Suprapubic skin (tissue), 4 donors: Measurements from ENCODE around the gene MAPRE3. TPM values are rescaled to one million over a fixed set of nuclear protein-coding genes. Genes with fewer than 3 reads are reported as not detected.

ENCODE experiments used
- DNase-seq, 2 donors: peaks; one replicate each; pipeline ENCODE4 v3.0.0-alpha.2; 2019; ENCODE audit warnings: low spot score in 2 of 2
- H3K27ac ChIP-seq: fragments of 200-600 bp; sonication (generic); one replicate; pipeline ENCODE4 v1.5.1; 2019
- H3K27me3 ChIP-seq: fragments of 200-600 bp; sonication (generic); one replicate; pipeline ENCODE4 v1.5.1; 2019
- H3K36me3 ChIP-seq: fragments of 200-600 bp; sonication (generic); one replicate; pipeline ENCODE4 v1.5.1; 2019
- H3K4me1 ChIP-seq: fragments of 200-600 bp; sonication (generic); one replicate; pipeline ENCODE4 v1.5.1; 2019
- H3K4me3 ChIP-seq: fragments of 200-600 bp; sonication (generic); one replicate; pipeline ENCODE4 v1.5.1; 2019; ENCODE audit warnings: mild to moderate bottlenecking
- H3K9me3 ChIP-seq: fragments of 200-600 bp; sonication (generic); one replicate; pipeline ENCODE4 v1.5.1; 2019
- CTCF ChIP-seq, 2 donors: fragments of 200-600 bp in 1 of 2; fragments of 450-650 bp in 1 of 2; sonication (generic) in 1 of 2; IDR thresholded peaks; one replicate each; pipeline ENCODE4 v1.5.1; 2016 to 2019; ENCODE audit warnings: antibody characterized with exemption in 2 of 2, mild to moderate bottlenecking in 1 of 2, moderate library complexity in 1 of 2
- EP300 ChIP-seq: sonication (generic); formaldehyde crosslinking; IDR thresholded peaks from one replicate; pipeline ENCODE4 v1.6.1; 2017; ENCODE audit warnings: antibody characterized with exemption
- POLR2A ChIP-seq, 2 donors: fragments of 450-650 bp; IDR thresholded peaks; one replicate each; pipeline ENCODE4 v1.6.1; 2017; ENCODE audit warnings: antibody characterized with exemption in 2 of 2, mild to moderate bottlenecking in 2 of 2, moderate library complexity in 2 of 2
- POLR2AphosphoS5 ChIP-seq, 3 donors: sonication (generic); formaldehyde crosslinking; IDR thresholded peaks; one replicate each; pipeline ENCODE4 v1.6.1; 2017; ENCODE audit warnings: antibody characterized with exemption in 3 of 3
- WGBS: methylation state at CpG from one replicate; pipeline ENCODE4 v1.1.5; 2018; 5-methylcytosine and 5-hydroxymethylcytosine counted together
- total RNA-seq, 4 donors: library from RNA; depleted of rRNA; stranded (reverse); fragments of >200 nt; gene quantifications; one replicate each; pipeline ENCODE4 v1.1.0, GENCODE V29; 2016

MAPRE3 gene
- total RNA-seq, 4 donors from 2014 or later: 29.5 to 57.5 (median 34.0) TPM

DNA sequence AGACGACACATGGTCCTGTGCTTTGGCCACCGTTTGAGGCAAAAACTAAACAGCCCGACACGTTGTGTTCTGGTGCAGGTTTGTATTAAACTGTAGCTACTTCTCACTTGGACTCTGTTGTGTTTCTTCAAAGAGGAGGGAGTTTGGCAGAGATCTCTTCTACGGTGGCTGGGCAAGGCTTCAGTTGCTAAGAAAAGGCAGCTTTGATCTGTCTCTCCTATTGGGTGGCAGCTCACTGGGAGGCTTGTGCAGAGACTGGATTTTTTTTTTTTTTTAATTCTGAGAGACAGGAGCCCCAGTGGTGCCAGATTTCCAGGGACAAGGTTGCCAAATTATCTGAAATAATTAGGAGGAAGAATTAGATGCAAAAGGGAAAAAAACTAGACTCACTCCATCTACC, 20.2 kb upstream of the MAPRE3 start:
- Histone ChIP-seq H3K9me3 (no peaks in the 10 kb centered on the region), H3K36me3 (no peaks in the 10 kb centered on the region), H3K4me3 (no peak overlapping the region), H3K27ac (no peak overlapping the region), H3K27me3 (peaks cover 55% of the 10 kb centered on the region), H3K4me1 (peaks cover 5% of the 10 kb centered on the region)
- DNase-seq: no peak
- 75% methylated on average over 5 of the region's 5 CpGs for WGBS
- no peak for TF ChIP-seq EP300
- no peak for TF ChIP-seq POLR2AphosphoS5 (IDR thresholded peaks at IDR 0.05)
- no peak for TF ChIP-seq CTCF (IDR thresholded peaks at IDR 0.05)
- no peak for TF ChIP-seq POLR2A (IDR thresholded peaks at IDR 0.05)

- 76% methylated on average over 3 of the region's 3 CpGs for WGBS
- Histone ChIP-seq H3K4me1 (peaks cover 5% of the 10 kb centered on the region), H3K4me3 (no peak overlapping the region), H3K27ac (no peak overlapping the region), H3K36me3 (no peaks in the 10 kb centered on the region), H3K27me3 (peaks cover 56% of the 10 kb centered on the region), H3K9me3 (no peaks in the 10 kb centered on the region)
- TF ChIP-seq CTCF (IDR thresholded peaks at IDR 0.05): no peak
- no peak for TF ChIP-seq EP300
- no peak for TF ChIP-seq POLR2AphosphoS5 (IDR thresholded peaks at IDR 0.05)
- no peak for TF ChIP-seq POLR2A (IDR thresholded peaks at IDR 0.05)
- no peak for DNase-seq
These were observed 19.2 kb upstream of the MAPRE3 start for GRCh38 chr2:26951236-26951635.

GRCh38 chr2:26952374-26952773, 18.1 kb upstream of the MAPRE3 start:
- Histone ChIP-seq H3K4me3 (no peak overlapping the region), H3K27me3 (peaks cover 61% of the 10 kb centered on the region), H3K9me3 (no peaks in the 10 kb centered on the region), H3K36me3 (no peaks in the 10 kb centered on the region), H3K27ac (no peak overlapping the region), H3K4me1 (peaks cover 3% of the 10 kb centered on the region)
- TF ChIP-seq POLR2AphosphoS5 (IDR thresholded peaks at IDR 0.05): no peak
- TF ChIP-seq CTCF (IDR thresholded peaks at IDR 0.05): no peak
- TF ChIP-seq POLR2A (IDR thresholded peaks at IDR 0.05): no peak
- no peak for TF ChIP-seq EP300
- DNase-seq: no peak
- WGBS: 67% methylated on average over 4 of the region's 4 CpGs

DNA sequence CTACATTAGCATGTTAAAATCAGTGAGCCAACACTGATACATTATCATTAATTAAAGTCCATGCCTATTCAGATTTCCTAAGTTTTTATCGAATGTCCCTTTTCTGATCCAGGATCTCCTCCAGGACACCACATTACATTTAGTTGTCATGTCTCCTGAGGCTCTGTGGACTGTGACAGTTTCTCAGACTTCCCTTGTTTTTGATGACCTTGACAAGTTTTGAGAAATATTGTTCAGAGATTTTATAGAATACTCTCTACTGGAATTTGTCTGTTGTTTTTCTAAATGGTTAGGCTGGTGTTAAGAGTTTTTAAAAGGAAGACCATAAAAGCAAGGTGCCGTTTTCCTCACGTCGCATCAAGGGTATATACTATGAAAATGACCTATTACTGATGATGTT, 16.3 kb upstream of the MAPRE3 start:
- 96% methylated on average over 4 of the region's 4 CpGs for WGBS
- no peak for DNase-seq
- H3K27me3 ChIP-seq: peaks cover 61% of the 10 kb centered on the region

GRCh38 chr2:26957041-26957440, 13.4 kb upstream of the MAPRE3 start:
- H3K9me3 ChIP-seq: no peaks in the 10 kb centered on the region
- no peak for DNase-seq
- 49% methylated on average over 3 of the region's 3 CpGs for WGBS
- H3K27me3 ChIP-seq: peaks cover 57% of the 10 kb centered on the region
- no peak overlapping the region for H3K27ac ChIP-seq
- H3K4me3 ChIP-seq: no peak overlapping the region
- no peaks in the 10 kb centered on the region for H3K4me1 ChIP-seq
- H3K36me3 ChIP-seq: no peaks in the 10 kb centered on the region
- TF ChIP-seq POLR2A (IDR thresholded peaks at IDR 0.05) (no peak), POLR2AphosphoS5 (IDR thresholded peaks at IDR 0.05) (no peak), CTCF (IDR thresholded peaks at IDR 0.05) (no peak), EP300 (no peak)

More for the DNA sequence above, 16.3 kb upstream of the MAPRE3 start:
- no peak for TF ChIP-seq CTCF (IDR thresholded peaks at IDR 0.05)
- H3K4me3 ChIP-seq: no peak overlapping the region
- H3K27ac ChIP-seq: no peak overlapping the region
- no peaks in the 10 kb centered on the region for H3K36me3 ChIP-seq
- no peaks in the 10 kb centered on the region for H3K4me1 ChIP-seq
- no peaks in the 10 kb centered on the region for H3K9me3 ChIP-seq
